Mucosa of descending colon (tissue), 3 donors: ENCODE measurements around the gene BRINP1. TPM values are rescaled to one million over a fixed set of nuclear protein-coding genes. Genes with fewer than 3 reads are reported as not detected.

Experiments
- ATAC-seq: fragments of 200-7000 bp; cut with Tn5 transposase; one replicate; pipeline ENCODE4 v1.9.1; 2020; ENCODE audit warnings: mild to moderate bottlenecking, moderate library complexity
- DNase-seq, 3 donors: peaks; one replicate each; pipeline ENCODE4 v3.0.0-alpha.2; 2020
- H3K36me3 ChIP-seq: fragments of 200-600 bp; one replicate; pipeline ENCODE4 v1.8.0; 2021; ENCODE audit warnings: low read depth, mild to moderate bottlenecking
- H3K4me1 ChIP-seq: fragments of 200-600 bp; one replicate; pipeline ENCODE4 v1.8.0; 2021; ENCODE audit warnings: low read depth, mild to moderate bottlenecking
- H3K4me3 ChIP-seq: fragments of 200-600 bp; one replicate; pipeline ENCODE4 v1.8.0; 2021; ENCODE audit warnings: mild to moderate bottlenecking
- H3K9me3 ChIP-seq: fragments of 200-600 bp; one replicate; pipeline ENCODE4 v1.8.0; 2021; ENCODE audit warnings: mild to moderate bottlenecking
- CTCF ChIP-seq: fragments of 200-600 bp; IDR thresholded peaks from one replicate; pipeline ENCODE4 v1.8.0; 2022; ENCODE audit warnings: antibody characterized with exemption, mild to moderate bottlenecking
- intact Hi-C, 2 donors: fragments of 100-400 bp; cut with DNase I in 1 of 2; cut with micrococcal nuclease in 1 of 2; formaldehyde crosslinking; loops; one replicate each; pipeline versions ENCODE4 v1.11.0 to v1.11.1; 2022; cut with DNase I, micrococcal nuclease
- total RNA-seq, 3 donors: library from RNA; stranded (reverse); fragmentation: NEBNext Ultra II Directional in 2 of 3; extraction: Animal tissue kit (Norgen Biotek cat#: 25700) in 2 of 3; gene quantifications; one replicate each; pipeline versions ENCODE4 v1.2.1 to v1.2.4, GENCODE V29; 2021 to 2023
- donor health status: DM: no; HTN: no; CAD: no; lungs with moderate emphysema.
- donor health status: DM: no; HTN: no; CAD: no.
- donor health status: DM: no; HTN: yes; CAD: no.

The BRINP1 gene
- total RNA-seq, 3 donors from 2014 or later: 0.09 to 0.29 (median 0.25) TPM

DNA sequence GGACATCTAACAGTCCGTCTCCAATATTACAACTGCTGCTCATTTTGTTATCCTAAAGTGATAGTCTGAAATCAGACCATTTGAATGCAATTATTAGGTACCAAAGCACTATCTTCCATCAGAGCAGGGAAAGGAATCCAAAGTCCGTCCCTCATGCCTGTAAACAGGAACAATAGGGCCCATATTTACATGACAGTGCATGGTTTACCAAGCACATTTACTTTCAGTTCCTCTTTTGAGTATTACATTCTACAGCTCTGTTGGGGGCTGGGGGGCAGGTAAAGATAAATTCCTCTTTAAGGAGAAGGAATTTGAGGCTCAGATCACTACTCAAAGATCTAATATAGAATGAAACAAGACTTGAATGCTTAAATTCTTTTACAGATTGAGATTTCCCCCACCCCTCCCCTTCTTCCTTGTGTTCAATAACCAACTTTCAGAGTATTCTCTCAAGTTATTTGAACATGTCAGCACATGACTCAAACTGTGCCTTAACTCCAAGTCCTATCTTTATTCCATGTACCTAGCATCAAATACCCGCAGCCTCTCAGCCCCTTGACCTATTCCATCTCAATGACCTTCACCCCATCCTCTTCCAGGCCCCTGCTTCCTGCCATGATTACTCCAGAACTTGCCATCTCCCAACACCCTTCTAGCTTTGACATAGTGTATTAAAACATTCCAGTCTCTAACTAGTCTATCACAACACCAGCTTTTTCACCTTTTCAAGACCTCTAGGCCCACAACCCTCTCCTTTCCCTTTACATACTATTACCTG, 71.0 kb downstream of the BRINP1 start:
- Histone ChIP-seq H3K4me3 (no peak overlapping the region), H3K4me1 (no peaks in the 10 kb centered on the region), H3K9me3 (no peaks in the 10 kb centered on the region), H3K36me3 (no peaks in the 10 kb centered on the region)
- no peak for TF ChIP-seq CTCF
- intact Hi-C loops: no loop called here
- ATAC-seq (no peak), DNase-seq (no peak)

- intact Hi-C loops: no loop called here
- Histone ChIP-seq H3K9me3 (no peaks in the 10 kb centered on the region), H3K4me3 (no peak overlapping the region), H3K4me1 (no peaks in the 10 kb centered on the region), H3K36me3 (no peaks in the 10 kb centered on the region)
- TF ChIP-seq CTCF: no peak
- DNase-seq (no peak), ATAC-seq (no peak)
These were observed 77.7 kb downstream of the BRINP1 start for GRCh38 chr9:119291554-119291953.

- intact Hi-C loops: no loop called here
- DNase-seq: peak in 1 of 3 donors; percentile 90
- peak; percentile 55 for TF ChIP-seq CTCF
These were observed 79.3 kb downstream of the BRINP1 start for GRCh38 chr9:119289740-119290433.

GRCh38 chr9:119284587-119285337, 84.5 kb downstream of the BRINP1 start:
- intact Hi-C loops: no loop called here

More at GRCh38 chr9:119289740-119290433, 79.3 kb downstream of the BRINP1 start:
- H3K4me1 ChIP-seq: no peaks in the 10 kb centered on the region
- H3K36me3 ChIP-seq: no peaks in the 10 kb centered on the region
- peak; percentile 55 for ATAC-seq
- no peak overlapping the region for H3K4me3 ChIP-seq
- no peaks in the 10 kb centered on the region for H3K9me3 ChIP-seq

More at GRCh38 chr9:119284587-119285337, 84.5 kb downstream of the BRINP1 start:
- no peaks in the 10 kb centered on the region for H3K36me3 ChIP-seq
- DNase-seq (no peak), ATAC-seq (no peak)
- H3K4me1 ChIP-seq: no peaks in the 10 kb centered on the region
- no peaks in the 10 kb centered on the region for H3K9me3 ChIP-seq
- TF ChIP-seq CTCF: no peak
- no peak overlapping the region for H3K4me3 ChIP-seq
